Sigmoid colon (tissue), 4 donors: ENCODE results near the gene NOX3.

Experiments used
- EP300 ChIP-seq, 4 donors: sonication (generic); formaldehyde crosslinking; IDR thresholded peaks; one replicate each; pipeline ENCODE4 v1.6.1; 2017; ENCODE audit warnings: antibody characterized with exemption in 4 of 4
- POLR2A ChIP-seq, 2 donors: fragments of 450-650 bp; IDR thresholded peaks; one replicate each; pipeline ENCODE4 v1.6.1; 2016; ENCODE audit warnings: antibody characterized with exemption in 2 of 2, mild to moderate bottlenecking in 2 of 2, moderate library complexity in 2 of 2
- TF ChIP-seq, protein P1 (sequence below), 4 experiments: fragments of 450-650 bp in 3 of 4; fragments of 200-600 bp in 1 of 4; IDR thresholded peaks; one replicate each; pipeline ENCODE4 v1.5.1; 2016 to 2019; ENCODE audit warnings: antibody characterized with exemption in 4 of 4, mild to moderate bottlenecking in 3 of 4, moderate library complexity in 2 of 4

DNA sequence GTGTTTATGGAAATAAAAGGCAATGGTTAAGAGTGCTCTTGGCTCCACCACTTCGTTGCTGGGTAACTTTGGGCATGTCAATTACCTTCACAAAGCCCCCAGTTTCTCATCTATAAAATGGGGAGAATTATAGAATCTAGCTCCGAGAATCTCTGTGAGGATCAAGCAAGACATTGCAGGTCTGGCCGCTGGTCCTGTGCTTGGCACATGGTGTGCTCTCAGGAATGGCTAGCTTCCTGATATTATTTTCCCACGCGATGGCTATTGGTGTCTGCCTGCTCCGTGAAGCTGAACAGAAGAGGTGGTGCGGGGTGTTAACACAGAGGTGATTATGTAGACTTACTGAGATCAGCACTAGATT lies 57.0 kb downstream of the NOX3 start:
- TF ChIP-seq, protein P1, sequence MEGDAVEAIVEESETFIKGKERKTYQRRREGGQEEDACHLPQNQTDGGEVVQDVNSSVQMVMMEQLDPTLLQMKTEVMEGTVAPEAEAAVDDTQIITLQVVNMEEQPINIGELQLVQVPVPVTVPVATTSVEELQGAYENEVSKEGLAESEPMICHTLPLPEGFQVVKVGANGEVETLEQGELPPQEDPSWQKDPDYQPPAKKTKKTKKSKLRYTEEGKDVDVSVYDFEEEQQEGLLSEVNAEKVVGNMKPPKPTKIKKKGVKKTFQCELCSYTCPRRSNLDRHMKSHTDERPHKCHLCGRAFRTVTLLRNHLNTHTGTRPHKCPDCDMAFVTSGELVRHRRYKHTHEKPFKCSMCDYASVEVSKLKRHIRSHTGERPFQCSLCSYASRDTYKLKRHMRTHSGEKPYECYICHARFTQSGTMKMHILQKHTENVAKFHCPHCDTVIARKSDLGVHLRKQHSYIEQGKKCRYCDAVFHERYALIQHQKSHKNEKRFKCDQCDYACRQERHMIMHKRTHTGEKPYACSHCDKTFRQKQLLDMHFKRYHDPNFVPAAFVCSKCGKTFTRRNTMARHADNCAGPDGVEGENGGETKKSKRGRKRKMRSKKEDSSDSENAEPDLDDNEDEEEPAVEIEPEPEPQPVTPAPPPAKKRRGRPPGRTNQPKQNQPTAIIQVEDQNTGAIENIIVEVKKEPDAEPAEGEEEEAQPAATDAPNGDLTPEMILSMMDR (IDR thresholded peaks at IDR 0.05), result no peak
- TF ChIP-seq POLR2A (IDR thresholded peaks at IDR 0.05) (no peak), EP300 (IDR thresholded peaks at IDR 0.05) (no peak)
